H1 (cell line): ENCODE data around the gene KRTAP17-1. TPM values are rescaled to one million over a fixed set of nuclear protein-coding genes. Genes with fewer than 3 reads are reported as not detected.

Experiments used
- CTCF ChIA-PET: fragments of 300-600 bp; sonication (Branson Sonifier 250); formaldehyde crosslinking; loops from one replicate; lab custom pipeline; 2021; ENCODE audit not compliant: partially characterized antibody; lab: Charles Lee
- POLR2A ChIA-PET: fragments of 300-600 bp; sonication (Branson Sonifier 250); formaldehyde crosslinking; loops from one replicate; lab custom pipeline; 2021; ENCODE audit warnings: inconsistent platforms; ENCODE audit not compliant: partially characterized antibody; lab: Charles Lee
- DNase-seq, 2 experiments: peaks; one replicate each; pipeline versions ENCODE4 v3.0.0 to v3.0.0-alpha.2; 2010 to 2022; ENCODE audit warnings: low spot score in 2 of 2, low read depth in 1 of 2, mixed read lengths in 1 of 2
- FAIRE-seq: peaks from 2 replicates; lab custom pipeline; 2011; peaks lifted over from hg19 to GRCh38; lab: Jason Lieb, UNC
- H2AFZ ChIP-seq: 2 replicates; pipeline ENCODE4 v1.8.1; 2012; ENCODE audit warnings: low read length, inconsistent platforms
- H2AK5ac ChIP-seq: 2 replicates; pipeline ENCODE4 v1.6.1; 2013; ENCODE audit warnings: low read depth, low read length
- H2BK120ac ChIP-seq: replicated peaks from 2 replicates; pipeline ENCODE3; 2013; ENCODE audit warnings: low read depth, low read length, inconsistent platforms
- H2BK12ac ChIP-seq: 2 replicates; pipeline ENCODE4 v1.6.1; 2013; ENCODE audit warnings: low read depth, low read length
- H2BK15ac ChIP-seq: 2 replicates; pipeline ENCODE4 v1.6.1; 2013; ENCODE audit warnings: low read length
- H2BK20ac ChIP-seq: 2 replicates; pipeline ENCODE4 v1.6.1; 2013; ENCODE audit warnings: low read length
- H2BK5ac ChIP-seq: 2 replicates; pipeline ENCODE4 v1.6.1; 2013; ENCODE audit warnings: low read depth, low read length
- H3K14ac ChIP-seq: 2 replicates; pipeline ENCODE4 v1.6.1; 2013; ENCODE audit warnings: inconsistent platforms; ENCODE audit not compliant: insufficient read length
- H3K18ac ChIP-seq: 2 replicates; pipeline ENCODE4 v1.6.1; 2013; ENCODE audit warnings: low read length; ENCODE audit errors: extremely low read depth
- H3K23ac ChIP-seq: 2 replicates; pipeline ENCODE4 v1.6.1; 2013; ENCODE audit warnings: inconsistent platforms; ENCODE audit not compliant: insufficient read length
- H3K23me2 ChIP-seq: 2 replicates; pipeline ENCODE4 v1.6.1; 2013; ENCODE audit warnings: low read depth, low read length
- H3K27ac ChIP-seq: 2 replicates; pipeline ENCODE4 v1.6.1; 2011; ENCODE audit warnings: low read depth, low read length, inconsistent platforms
- H3K27me3 ChIP-seq, 4 experiments: replicated peaks in 1 of 4; 1 replicate in 1 of 4; 2 replicates in 3 of 4; pipeline versions ENCODE4 v1.6.1 to v1.8.1; 2011 to 2013; ENCODE audit warnings: low read length in 3 of 4, mild to moderate bottlenecking in 3 of 4, inconsistent platforms in 2 of 4, mixed read lengths in 2 of 4, moderate library complexity in 1 of 4; ENCODE audit not compliant: control insufficient read depth in 3 of 4, insufficient read depth in 3 of 4; ENCODE audit errors: extremely low read depth in 1 of 4
- H3K36me3 ChIP-seq, 4 experiments: 2 replicates each; pipeline versions ENCODE4 v1.6.1 to v1.8.1; 2011 to 2013; ENCODE audit warnings: mild to moderate bottlenecking in 4 of 4, low read length in 3 of 4, moderate library complexity in 2 of 4, control low read depth in 1 of 4, inconsistent platforms in 1 of 4; ENCODE audit not compliant: insufficient read depth in 4 of 4, control insufficient read depth in 2 of 4
- H3K4ac ChIP-seq: replicated peaks from 2 replicates; pipeline ENCODE3; 2013; ENCODE audit warnings: low read length, low read depth, mixed read lengths, inconsistent platforms; ENCODE audit not compliant: insufficient read length
- H3K4me1 ChIP-seq, 4 experiments: replicated peaks in 1 of 4; 1 replicate in 1 of 4; 2 replicates in 3 of 4; pipeline versions ENCODE4 v1.6.1 to v1.8.1; 2011 to 2013; ENCODE audit warnings: low read length in 3 of 4, inconsistent platforms in 2 of 4, mixed read lengths in 1 of 4; ENCODE audit not compliant: insufficient read depth in 4 of 4, control insufficient read depth in 3 of 4
- H3K4me2 ChIP-seq, 2 experiments: 2 replicates each; pipeline versions ENCODE4 v1.6.1 to v1.8.1; 2011 to 2013; ENCODE audit warnings: low read depth in 2 of 2, low read length in 2 of 2, control low read depth in 1 of 2, inconsistent platforms in 1 of 2, mild to moderate bottlenecking in 1 of 2; ENCODE audit not compliant: insufficient read depth in 1 of 2
- H3K4me3 ChIP-seq, 4 experiments: fragments of 200-600, 300-600 bp in 1 of 4; sonication (generic), shearing (Covaris generic), sonication (Bioruptor Twin) in 1 of 4; 2 replicates each; pipeline versions ENCODE4 v1.5.1 to v1.8.1; 2011 to 2016; ENCODE audit warnings: low read length in 4 of 4, low read depth in 3 of 4, control low read depth in 2 of 4, inconsistent platforms in 2 of 4, mild to moderate bottlenecking in 2 of 4, mixed read lengths in 1 of 4, moderate library complexity in 1 of 4; ENCODE audit not compliant: insufficient read depth in 2 of 4; ENCODE audit errors: extremely low read depth in 1 of 4
- H3K56ac ChIP-seq: replicated peaks from 2 replicates; pipeline ENCODE3; 2013; ENCODE audit warnings: low read depth, mild to moderate bottlenecking, mixed read lengths, low read length, inconsistent platforms; ENCODE audit not compliant: insufficient read length
- H3K79me1 ChIP-seq: 2 replicates; pipeline ENCODE4 v1.6.1; 2013; ENCODE audit warnings: low read depth, low read length, control low read depth
- H3K79me2 ChIP-seq, 2 experiments: 2 replicates each; pipeline versions ENCODE4 v1.6.1 to v1.8.1; 2012 to 2013; ENCODE audit warnings: low read length in 2 of 2, mild to moderate bottlenecking in 2 of 2, inconsistent platforms in 1 of 2; ENCODE audit not compliant: insufficient read depth in 2 of 2, control insufficient read depth in 1 of 2
- H3K9ac ChIP-seq, 4 experiments: replicated peaks in 1 of 4; 1 replicate in 1 of 4; 2 replicates in 3 of 4; pipeline versions ENCODE4 v1.6.1 to v1.8.1; 2011 to 2013; ENCODE audit warnings: low read depth in 3 of 4, low read length in 3 of 4, control low read depth in 2 of 4, mild to moderate bottlenecking in 2 of 4, moderate library complexity in 2 of 4, inconsistent platforms in 1 of 4; ENCODE audit errors: extremely low read depth in 1 of 4
- H3K9me3 ChIP-seq, 2 experiments: 2 replicates each; pipeline versions ENCODE4 v1.6.1 to v1.8.1; 2012 to 2013; ENCODE audit warnings: mild to moderate bottlenecking in 2 of 2, moderate library complexity in 2 of 2, control low read depth in 1 of 2, inconsistent platforms in 1 of 2, low read depth in 1 of 2, low read length in 1 of 2, mixed read lengths in 1 of 2; ENCODE audit not compliant: insufficient read depth in 2 of 2
- H4K20me1 ChIP-seq, 2 experiments: replicated peaks in 1 of 2; 2 replicates each; pipeline versions ENCODE3 to v1.8.1; 2011 to 2013; ENCODE audit warnings: inconsistent platforms in 2 of 2, low read length in 2 of 2, mild to moderate bottlenecking in 1 of 2; ENCODE audit not compliant: insufficient read depth in 2 of 2, control insufficient read depth in 1 of 2
- H4K5ac ChIP-seq: 2 replicates; pipeline ENCODE4 v1.6.1; 2013; ENCODE audit warnings: low read length, low read depth, mixed read lengths, inconsistent platforms; ENCODE audit not compliant: insufficient read length
- H4K8ac ChIP-seq: 2 replicates; pipeline ENCODE4 v1.8.0; 2013; ENCODE audit warnings: mild to moderate bottlenecking, moderate library complexity, low read length, inconsistent platforms; ENCODE audit not compliant: insufficient read depth; ENCODE audit errors: extremely low read depth
- H4K91ac ChIP-seq: replicated peaks from 2 replicates; pipeline ENCODE3; 2013; ENCODE audit warnings: low read length, mixed read lengths, inconsistent platforms; ENCODE audit not compliant: insufficient read length
- KDM1A ChIP-seq: fragments of 200-600, 300-600 bp; sonication (generic); IDR thresholded peaks from 2 replicates; pipeline ENCODE4 v1.7.1; 2016; ENCODE audit warnings: mild to moderate bottlenecking, low read length, borderline replicate concordance
- PHF8 ChIP-seq: fragments of 200-600 bp; sonication (generic); conservative IDR thresholded peaks from 2 replicates; pipeline ENCODE4 v1.7.1; 2012; ENCODE audit warnings: low read depth, mild to moderate bottlenecking, inconsistent platforms, low read length, moderate library complexity
- POLR2A ChIP-seq, 2 experiments: IDR thresholded peaks; 1 replicate in 1 of 2; 2 replicates in 1 of 2; pipeline ENCODE4 v1.6.1; 2011; ENCODE audit warnings: low read depth in 2 of 2, low read length in 2 of 2, mild to moderate bottlenecking in 2 of 2; ENCODE audit errors: control extremely low read depth in 1 of 2
- POLR2AphosphoS5 ChIP-seq: IDR thresholded peaks from 2 replicates; pipeline ENCODE4 v1.6.1; 2011; ENCODE audit warnings: low read depth, low read length
- RAD21 ChIP-seq, 2 experiments: IDR thresholded peaks in 1 of 2; conservative IDR thresholded peaks in 1 of 2; 2 replicates each; pipeline ENCODE4 v1.6.1; 2011; ENCODE audit warnings: low read depth in 2 of 2, low read length in 2 of 2, improper control_type of control experiment in 1 of 2, inconsistent platforms in 1 of 2, mild to moderate bottlenecking in 1 of 2, moderate library complexity in 1 of 2
- YY1 ChIP-seq: IDR thresholded peaks from 2 replicates; pipeline ENCODE4 v1.6.1; 2011; ENCODE audit warnings: low read depth, mild to moderate bottlenecking, low read length
- WGBS, 2 experiments: shearing (Covaris generic) in 1 of 2; methylation state at CpG; one replicate each; pipeline versions ENCODE4 v1.1.6 to v1.1.7; 2013 to 2015; ENCODE audit warnings: low lambda C conversion rate in 2 of 2, mixed read lengths in 2 of 2, inconsistent platforms in 1 of 2, low coverage in 1 of 2, missing lambda C conversion rate in 1 of 2; ENCODE audit not compliant: insufficient replicate concordance in 2 of 2, insufficient coverage in 1 of 2, insufficient read length in 1 of 2; ENCODE audit errors: extremely low coverage in 1 of 2, missing lambda C conversion rate in 1 of 2; 5-methylcytosine and 5-hydroxymethylcytosine counted together
- polyA plus RNA-seq, 7 experiments: library from polyadenylated mRNA; depleted of rRNA in 3 of 7; stranded (reverse) in 5 of 7; unstranded in 2 of 7; fragments of >200 nt in 5 of 7; fragments of 200-250 nt in 2 of 7; gene quantifications; 1 replicate in 5 of 7; 2 replicates in 1 of 7; 4 replicates in 1 of 7; pipeline versions ENCODE4 v1.2.1 to v1.2.3, GENCODE V29; 2011 to 2013; ENCODE audit warnings: missing spikeins in 2 of 7, mixed read lengths in 2 of 7
- total RNA-seq: library from RNA; stranded (reverse); fragmentation: NEBNext Ultra II Directional; extraction: Animal tissue kit (Norgen Biotek cat#: 25700); gene quantifications from 2 replicates; pipeline ENCODE4 v1.2.1, GENCODE V29; 2021
- TF ChIP-seq, protein P1 (sequence below), 3 experiments: IDR thresholded peaks; 1 replicate in 2 of 3; 2 replicates in 1 of 3; pipeline versions ENCODE4 v1.5.1 to v1.6.1; 2011; ENCODE audit warnings: low read length in 3 of 3, mild to moderate bottlenecking in 3 of 3, inconsistent platforms in 2 of 3, low read depth in 1 of 3, moderate library complexity in 1 of 3; ENCODE audit not compliant: insufficient read depth in 1 of 3; ENCODE audit errors: control extremely low read depth in 1 of 3
- TF ChIP-seq, protein P2 (sequence below): IDR thresholded peaks from 2 replicates; pipeline ENCODE4 v1.6.1; 2011; ENCODE audit warnings: low read depth, mild to moderate bottlenecking, low read length; ENCODE audit not compliant: insufficient read depth

The KRTAP17-1 gene
- total and polyA plus RNA-seq, 2 of the 8 experiments (the other 6 are each of a cell fraction or from before 2014, with no cell fraction given): not detected

DNA sequence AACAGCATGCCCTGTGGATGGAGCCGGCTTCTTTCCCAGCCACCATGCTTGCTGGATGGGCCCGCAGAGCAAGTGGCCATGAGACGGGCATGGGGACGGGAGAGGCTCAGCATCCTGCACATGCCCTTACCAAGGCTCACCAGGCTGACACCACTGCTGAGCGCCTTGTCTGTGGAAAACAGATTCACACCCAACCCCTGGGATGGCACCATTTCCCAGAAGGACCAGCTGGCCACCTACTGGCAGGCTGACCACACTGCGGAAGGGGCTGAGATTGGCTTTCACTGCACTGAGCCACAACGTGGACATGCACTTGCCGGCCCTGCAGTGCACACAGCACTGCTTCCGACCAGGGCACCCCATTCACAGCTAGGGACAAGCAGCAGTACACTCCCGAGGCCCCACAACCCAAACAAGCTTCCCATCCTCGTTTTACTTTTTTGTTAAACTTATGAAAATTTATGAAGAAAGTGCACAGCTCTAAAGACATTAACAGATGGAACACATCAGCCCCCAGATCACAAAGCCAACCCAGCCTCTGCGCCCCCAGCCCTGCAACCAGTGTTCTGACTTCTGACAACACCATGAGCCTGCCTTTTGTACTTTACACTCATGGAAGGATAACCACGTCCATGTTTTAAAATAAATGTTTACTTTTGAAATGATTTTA is 13.9 kb upstream of the KRTAP17-1 start:
- CTCF ChIA-PET: interaction anchor here (0.6 to 5.8 kb wide), 34 partner anchors 7 to 502 kb away, joined by 3 to 27 read pairs (median 4); partner anchors contain the start of genes KRT33A, KRT34, KRTAP17-1 and KRTAP29-1
- H3K4me3 ChIP-seq: no peak overlapping the region
- no peak overlapping the region for H3K18ac ChIP-seq
- no peak for TF ChIP-seq POLR2A (IDR thresholded peaks at IDR 0.05; ENCODE audit: control extremely low read depth in 1 of 2, low read depth in 2 of 2, low read length in 2 of 2)
- TF ChIP-seq PHF8: no peak
- peak; percentile 44; the same call in 1 of the 2 replicates for TF ChIP-seq YY1
- TF ChIP-seq RAD21 (IDR thresholded peaks at IDR 0.05 in 1 of 2, conservative IDR thresholded peaks at IDR 0.05 in 1 of 2; ENCODE audit: low read depth in 2 of 2, low read length in 2 of 2): peak; percentile 83 to 88
- TF ChIP-seq, protein P1, sequence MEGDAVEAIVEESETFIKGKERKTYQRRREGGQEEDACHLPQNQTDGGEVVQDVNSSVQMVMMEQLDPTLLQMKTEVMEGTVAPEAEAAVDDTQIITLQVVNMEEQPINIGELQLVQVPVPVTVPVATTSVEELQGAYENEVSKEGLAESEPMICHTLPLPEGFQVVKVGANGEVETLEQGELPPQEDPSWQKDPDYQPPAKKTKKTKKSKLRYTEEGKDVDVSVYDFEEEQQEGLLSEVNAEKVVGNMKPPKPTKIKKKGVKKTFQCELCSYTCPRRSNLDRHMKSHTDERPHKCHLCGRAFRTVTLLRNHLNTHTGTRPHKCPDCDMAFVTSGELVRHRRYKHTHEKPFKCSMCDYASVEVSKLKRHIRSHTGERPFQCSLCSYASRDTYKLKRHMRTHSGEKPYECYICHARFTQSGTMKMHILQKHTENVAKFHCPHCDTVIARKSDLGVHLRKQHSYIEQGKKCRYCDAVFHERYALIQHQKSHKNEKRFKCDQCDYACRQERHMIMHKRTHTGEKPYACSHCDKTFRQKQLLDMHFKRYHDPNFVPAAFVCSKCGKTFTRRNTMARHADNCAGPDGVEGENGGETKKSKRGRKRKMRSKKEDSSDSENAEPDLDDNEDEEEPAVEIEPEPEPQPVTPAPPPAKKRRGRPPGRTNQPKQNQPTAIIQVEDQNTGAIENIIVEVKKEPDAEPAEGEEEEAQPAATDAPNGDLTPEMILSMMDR (IDR thresholded peaks at IDR 0.05; ENCODE audit: control extremely low read depth in 1 of 3, insufficient read depth in 1 of 3, low read depth in 1 of 3, low read length in 3 of 3): peak; percentile 86 to 97 (median 95)
- TF ChIP-seq, protein P2, sequence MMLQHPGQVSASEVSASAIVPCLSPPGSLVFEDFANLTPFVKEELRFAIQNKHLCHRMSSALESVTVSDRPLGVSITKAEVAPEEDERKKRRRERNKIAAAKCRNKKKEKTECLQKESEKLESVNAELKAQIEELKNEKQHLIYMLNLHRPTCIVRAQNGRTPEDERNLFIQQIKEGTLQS: no peak
- no peak for TF ChIP-seq KDM1A
- TF ChIP-seq POLR2AphosphoS5: no peak

More for the DNA sequence above, 13.9 kb upstream of the KRTAP17-1 start:
- no peak overlapping the region for H3K4ac ChIP-seq
- no peaks in the 10 kb centered on the region for H3K79me2 ChIP-seq
- DNase-seq: peak; percentile 27 to 78
- H4K20me1 ChIP-seq: no peaks in the 10 kb centered on the region
- no peak overlapping the region for H3K9ac ChIP-seq
- H3K23me2 ChIP-seq: no peaks in the 10 kb centered on the region
- H2BK12ac ChIP-seq: no peak overlapping the region
- POLR2A ChIA-PET: interaction anchor here (0.6 kb wide), 1 partner anchor 424 kb away, joined by 3 read pairs; no protein-coding TSS in a partner anchor
- no peak overlapping the region; the same call in 1 of the 2 replicates for H2AK5ac ChIP-seq
- no peaks in the 10 kb centered on the region for H3K27me3 ChIP-seq
- H4K91ac ChIP-seq: no peak overlapping the region
- no peak overlapping the region for H3K27ac ChIP-seq
- FAIRE-seq: peak; percentile 66
- no peak overlapping the region for H4K5ac ChIP-seq
- no peak overlapping the region for H2BK120ac ChIP-seq
- H3K4me2 ChIP-seq: no peak overlapping the region
- H2BK15ac ChIP-seq: no peak overlapping the region
- H2BK20ac ChIP-seq: no peak overlapping the region
- no peak overlapping the region for H3K14ac ChIP-seq
- H3K79me1 ChIP-seq: no peaks in the 10 kb centered on the region
- no peaks in the 10 kb centered on the region for H3K36me3 ChIP-seq
- H3K56ac ChIP-seq: no peak overlapping the region
- H2BK5ac ChIP-seq: no peak overlapping the region
- WGBS, 2 experiments: 74% methylated on average over 13 of the region's 13 CpGs; no CpG with 5 or more reads in 1 of the 2 experiments
- H3K4me1 ChIP-seq: no peaks in the 10 kb centered on the region; a peak in 1 of 7 replicates
- no peak overlapping the region for H3K23ac ChIP-seq
- H3K9me3 ChIP-seq: no peaks in the 10 kb centered on the region
- H4K8ac ChIP-seq: no peak overlapping the region; the same call in 1 of the 2 replicates
- 0 out of 2 replicates have a peak overlapping the region, but pooled peaks have one; percentile 31 for H2AFZ ChIP-seq
